Muscle of back (tissue), 11 donors: ENCODE results near the gene CAST. TPM values are rescaled to one million over a fixed set of nuclear protein-coding genes. Genes with fewer than 3 reads are reported as not detected.

Experiments used
- DNase-seq, 3 donors: peaks; one replicate each; pipeline versions ENCODE4 v3.0.0 to v3.0.0-alpha.2; 2013
- polyA plus RNA-seq, 10 donors: library from polyadenylated mRNA; unstranded; fragments of 120-200 nt; gene quantifications; one replicate each; pipeline ENCODE4 v1.2.1, GENCODE V29; 2013; ENCODE audit not compliant: insufficient read length in 10 of 10

CAST gene
- polyA plus RNA-seq, 10 donors: 106 to 164 (median 118) TPM

DNA sequence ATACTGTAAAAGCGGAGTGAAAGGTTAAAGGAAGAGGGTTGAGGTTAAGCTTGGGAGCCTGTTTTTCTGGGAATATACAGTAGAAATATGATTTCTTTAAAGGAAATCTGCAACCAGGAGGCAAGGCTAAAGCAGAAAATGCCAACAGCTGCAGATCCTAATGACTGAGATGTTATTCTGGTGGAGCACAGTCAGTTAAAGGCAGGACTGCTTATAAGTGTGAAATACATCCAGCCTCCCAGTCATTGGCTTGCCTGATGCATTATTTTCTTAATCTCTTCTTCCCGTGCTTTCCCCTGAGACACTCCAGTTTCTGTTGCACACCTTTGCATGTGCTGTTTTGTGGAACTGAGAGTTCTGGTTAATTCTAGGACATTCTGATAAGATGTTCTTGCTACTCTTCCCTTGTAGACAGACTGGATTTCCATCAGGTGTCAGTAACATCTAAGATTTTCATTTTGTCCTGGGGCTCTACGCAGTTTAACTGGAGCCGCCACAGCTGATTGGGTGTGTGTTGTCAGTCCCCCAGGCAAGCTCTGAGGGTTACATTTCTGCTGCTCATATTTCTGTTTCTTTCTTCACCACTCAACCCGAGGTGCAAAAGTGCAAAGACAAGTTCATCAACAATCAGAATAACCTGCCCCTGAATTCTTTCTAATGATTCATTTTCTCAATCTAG is 44.4 kb downstream of the CAST start:
- DNase-seq: no peak

DNA sequence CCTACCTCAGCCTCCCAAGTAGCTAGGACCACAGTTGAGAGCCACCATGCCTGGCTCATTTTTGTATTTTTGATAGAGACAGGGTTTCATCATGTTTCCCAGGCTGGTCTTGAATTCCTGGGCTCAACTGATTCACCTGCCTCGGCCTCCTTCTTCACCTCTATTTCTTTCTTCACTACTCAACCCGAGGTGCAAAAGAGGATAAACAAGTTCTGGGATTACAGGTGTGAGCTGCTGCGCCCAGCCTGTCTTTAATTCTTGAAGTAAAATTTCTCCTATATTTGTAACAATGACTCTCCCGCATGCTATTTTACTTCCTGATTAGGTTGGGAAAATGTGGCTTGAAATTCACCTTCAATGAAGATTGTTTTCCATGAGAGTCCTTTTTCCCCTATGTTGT is 46.4 kb downstream of the CAST start:
- no peak for DNase-seq

DNA sequence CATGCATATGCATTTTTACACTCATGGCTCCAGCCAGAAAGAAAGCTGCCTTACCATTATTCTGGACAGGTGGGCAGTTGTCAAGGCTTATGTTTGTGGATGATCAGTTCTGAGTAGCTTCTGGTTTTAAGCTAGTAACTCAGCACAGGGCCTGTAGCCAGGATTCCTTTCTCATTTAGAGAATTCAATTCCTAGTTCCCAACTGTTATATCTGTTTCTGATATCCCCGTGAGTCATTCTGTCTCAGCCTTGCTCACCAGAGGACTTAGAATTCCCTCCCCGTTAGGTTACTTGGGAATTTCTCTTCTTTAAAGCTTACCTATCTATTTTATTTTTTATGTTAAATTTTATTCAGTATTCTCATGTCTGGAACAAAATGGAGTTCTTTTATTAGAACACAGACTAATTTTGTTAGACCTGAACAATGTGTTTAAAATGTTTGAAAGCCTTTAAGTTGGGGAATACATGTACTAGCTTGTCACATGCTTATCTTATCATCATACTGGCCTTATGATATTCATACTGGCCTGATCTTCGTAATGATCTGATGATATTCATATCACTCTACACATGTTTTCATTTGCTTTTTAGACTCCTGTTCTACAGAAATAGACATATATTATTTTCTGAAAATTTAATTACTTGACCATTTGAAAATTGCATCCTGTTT is 47.1 kb downstream of the CAST start:
- DNase-seq: peak in 1 of 3 donors; percentile 32

DNA sequence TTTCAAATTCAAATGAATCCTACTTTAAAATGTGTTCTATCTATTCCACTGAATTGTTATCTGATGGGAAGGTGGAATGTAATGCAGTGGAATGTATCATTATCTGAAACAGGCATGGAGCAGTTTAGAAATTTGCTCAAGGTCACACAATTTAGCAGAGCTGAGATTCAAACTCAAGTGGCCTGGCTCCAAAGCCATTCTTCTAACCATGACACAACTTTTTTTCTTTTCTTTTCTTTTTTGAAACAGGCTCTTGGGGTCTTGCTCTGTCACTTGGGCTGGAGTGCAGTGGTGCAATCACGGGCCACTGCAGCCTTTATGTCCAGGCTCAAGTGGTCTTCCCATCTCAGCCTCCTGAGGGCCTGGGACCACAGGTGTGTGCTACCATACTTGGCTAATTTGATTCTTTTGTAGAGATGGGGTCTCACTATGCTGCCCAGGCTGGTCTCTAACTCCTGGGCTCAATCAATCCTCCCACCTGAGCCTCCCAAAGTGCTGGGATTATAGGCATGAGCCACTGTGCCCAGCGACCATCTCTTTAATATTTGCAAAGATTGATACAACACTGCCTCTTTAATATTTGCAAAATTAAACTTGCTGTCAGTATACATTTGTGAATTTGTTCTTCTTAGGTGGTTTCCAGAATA is 50.0 kb downstream of the CAST start:
- DNase-seq: no peak

DNA sequence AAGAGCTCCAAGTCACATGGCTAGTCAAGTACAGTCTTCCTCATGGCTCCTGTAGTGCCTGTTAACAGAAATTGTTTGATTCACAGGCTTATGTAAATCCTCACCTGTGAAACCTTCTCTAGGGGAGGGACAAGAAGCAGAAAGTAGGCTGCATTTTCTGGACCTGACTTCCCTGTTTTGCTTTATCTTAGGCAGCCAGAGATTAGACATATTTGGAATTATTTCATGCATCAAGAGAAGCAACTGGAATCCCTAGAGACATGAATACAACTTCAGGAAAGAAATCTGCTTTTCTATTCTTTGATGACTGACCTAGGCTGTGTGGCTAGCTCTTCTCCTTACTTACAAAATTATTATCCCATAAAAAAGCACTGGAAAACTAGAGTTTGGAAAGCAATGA is 52.3 kb downstream of the CAST start:
- DNase-seq: no peak

DNA sequence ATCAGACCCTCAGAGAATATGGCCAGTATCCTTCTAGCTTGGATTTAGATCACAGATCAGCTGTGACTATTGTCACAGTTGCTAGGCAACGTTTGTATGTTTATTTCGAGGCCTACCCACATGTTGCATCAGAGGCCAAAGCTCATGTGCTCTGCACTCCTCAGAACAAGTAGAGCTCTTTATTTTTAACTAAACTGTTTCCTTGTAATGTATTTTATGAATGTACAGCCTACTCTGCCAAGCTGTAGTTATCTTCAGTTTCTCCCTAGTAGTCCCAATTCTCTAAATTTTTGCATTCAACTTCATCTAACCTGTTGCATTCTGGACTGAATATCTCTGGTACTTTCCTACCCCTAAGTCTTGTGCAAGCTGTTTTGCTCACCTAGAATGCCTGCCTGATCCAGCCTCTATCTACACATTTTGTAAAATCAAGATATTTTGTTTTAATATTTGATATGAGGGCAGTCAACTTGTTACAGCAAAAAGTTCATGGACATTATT is 52.8 kb downstream of the CAST start:
- peak; percentile 78 to 87 (median 83) for DNase-seq

DNA sequence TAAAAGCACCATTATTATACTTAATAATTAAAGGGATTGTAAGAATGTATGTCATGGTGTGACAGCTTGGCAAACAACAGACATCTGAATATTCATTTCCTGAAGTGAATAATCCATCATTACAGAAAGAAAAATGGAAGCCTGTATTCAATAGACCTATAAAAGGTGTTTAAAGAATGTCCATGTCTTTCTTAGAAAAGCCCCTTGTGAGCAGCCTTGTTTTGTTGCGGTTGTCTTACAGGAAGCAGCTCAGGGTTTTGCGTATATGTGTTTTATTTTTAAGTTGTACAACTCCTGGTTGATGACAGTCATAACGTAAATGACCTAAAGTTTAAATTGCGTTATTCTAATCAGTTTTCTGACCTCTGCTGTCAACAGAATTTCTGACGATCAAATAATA is 53.8 kb downstream of the CAST start:
- no peak for DNase-seq

DNA sequence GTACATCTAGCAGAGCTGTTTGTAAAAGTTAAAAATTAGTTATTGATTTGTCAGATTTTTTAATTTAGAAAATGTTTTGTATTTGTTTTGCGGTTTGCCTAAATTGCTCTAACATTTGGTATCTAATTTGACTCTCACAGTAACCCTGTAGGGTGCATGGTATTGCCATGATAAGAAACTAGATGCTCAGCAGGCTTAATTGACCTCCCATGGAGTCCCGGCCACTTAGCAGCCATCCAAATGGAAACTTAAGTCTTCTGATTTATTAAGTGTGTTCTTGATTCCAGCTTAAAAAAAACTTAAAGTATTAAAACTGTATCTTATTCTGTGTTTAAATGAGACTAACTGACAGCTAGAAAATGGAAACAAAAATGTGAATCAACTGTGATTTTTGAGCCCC is 54.5 kb downstream of the CAST start:
- no peak for DNase-seq

DNA sequence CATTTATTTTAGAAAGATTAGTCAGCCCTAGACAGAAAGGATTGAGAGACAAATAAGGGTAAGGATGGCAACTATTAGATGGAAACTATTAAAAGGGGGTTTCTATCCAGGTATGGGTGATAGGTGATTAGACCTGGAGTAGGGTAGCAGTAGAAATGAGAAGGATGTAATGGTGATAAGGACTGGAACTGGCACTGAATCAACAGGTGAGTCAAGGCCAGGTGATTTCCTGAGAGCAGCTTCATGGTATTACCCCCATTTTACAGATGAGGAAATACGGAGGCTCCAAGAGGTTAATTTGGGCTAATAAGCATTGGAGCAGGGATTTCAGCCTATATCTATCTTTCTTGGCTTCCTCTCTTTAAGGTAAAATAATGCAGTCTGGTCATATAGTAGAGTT is 55.7 kb downstream of the CAST start:
- DNase-seq: no peak

DNA sequence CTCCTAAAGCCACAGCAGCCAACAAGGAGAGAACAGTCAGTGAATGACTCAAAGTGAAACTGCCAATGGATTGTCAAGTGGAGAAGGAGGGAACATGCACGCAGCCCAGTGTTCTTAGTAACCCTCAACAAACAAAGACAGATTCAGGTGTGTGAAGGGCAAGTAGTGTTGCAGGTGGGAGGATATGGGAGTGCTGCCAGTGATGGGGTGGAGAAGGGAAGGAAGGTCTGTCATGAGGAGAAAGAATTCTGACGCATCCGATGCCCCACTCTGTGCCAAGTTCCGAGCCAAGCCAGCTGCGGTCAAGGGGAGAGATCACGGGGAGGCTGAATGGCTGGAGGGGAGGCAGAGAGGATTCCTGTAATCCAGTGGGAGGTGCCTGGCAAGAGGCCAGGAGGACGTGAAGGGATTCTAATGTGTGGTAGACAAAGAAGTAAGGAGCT is 56.5 kb downstream of the CAST start:
- DNase-seq: no peak

DNA sequence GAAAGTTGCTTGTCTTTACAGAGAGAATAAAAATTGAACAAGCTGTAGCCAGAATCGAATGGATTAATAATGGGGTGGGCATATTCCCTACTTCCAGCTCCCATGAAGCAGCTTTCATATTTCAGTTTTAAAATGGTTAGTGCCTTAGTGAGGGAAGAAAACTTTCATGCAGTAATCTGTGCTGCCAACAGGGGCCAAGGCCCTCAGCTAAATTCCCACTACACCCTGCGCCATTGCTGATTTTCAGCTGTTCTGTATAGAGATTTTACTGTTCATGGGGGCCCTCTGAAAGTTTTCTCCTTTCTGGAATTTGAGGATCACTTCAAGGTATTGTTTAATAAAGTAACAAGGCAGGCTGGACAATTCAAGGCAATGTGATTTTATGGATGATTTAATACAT is 58.2 kb downstream of the CAST start:
- no peak for DNase-seq

DNA sequence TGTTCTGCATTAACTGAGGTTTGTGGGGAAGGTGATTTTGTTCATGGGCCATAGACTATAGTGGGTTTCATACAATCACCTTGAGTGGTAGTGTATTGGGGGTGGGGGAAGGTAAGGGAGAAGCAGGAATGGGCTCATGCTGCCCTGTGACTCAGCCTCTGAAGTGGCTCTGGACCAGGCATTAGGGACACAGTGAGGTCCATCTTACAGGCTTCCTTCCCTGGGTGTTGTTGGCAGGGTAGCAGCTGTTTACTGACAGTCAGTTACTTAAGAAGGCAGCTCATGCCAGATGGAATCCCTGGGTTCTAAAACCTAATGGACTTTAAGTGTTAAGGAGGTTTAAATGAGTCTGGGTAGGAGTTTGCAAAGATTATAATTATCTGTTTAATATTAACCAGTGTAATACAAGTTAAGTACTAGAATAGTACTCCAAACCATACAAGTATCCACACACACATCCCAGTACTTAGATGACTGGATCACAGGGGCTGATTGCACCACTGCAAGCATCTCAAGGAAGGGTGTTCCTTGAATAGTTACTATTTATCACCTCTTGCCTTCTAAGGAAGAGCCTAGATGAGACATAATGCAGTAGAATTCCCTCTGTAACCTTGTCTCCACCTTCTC is 59.3 kb downstream of the CAST start:
- no peak for DNase-seq

DNA sequence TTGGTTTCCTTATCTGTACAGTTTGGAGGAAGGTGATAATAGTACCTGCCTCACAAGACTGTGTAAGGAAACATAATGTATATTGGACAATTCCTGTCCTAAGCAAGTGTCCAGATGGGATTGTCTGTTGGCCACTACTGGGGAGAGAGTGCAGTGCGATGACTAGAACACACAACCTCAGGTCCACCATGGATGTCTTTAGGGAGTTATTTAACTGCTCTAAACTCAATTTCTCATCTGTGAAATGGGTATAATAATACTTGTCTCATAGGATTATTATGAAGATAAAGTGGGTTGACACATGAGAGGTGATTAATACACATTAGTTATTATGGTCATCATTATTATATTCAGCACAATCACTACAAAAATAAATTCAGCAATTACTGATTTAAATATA is 63.1 kb downstream of the CAST start:
- no peak for DNase-seq

DNA sequence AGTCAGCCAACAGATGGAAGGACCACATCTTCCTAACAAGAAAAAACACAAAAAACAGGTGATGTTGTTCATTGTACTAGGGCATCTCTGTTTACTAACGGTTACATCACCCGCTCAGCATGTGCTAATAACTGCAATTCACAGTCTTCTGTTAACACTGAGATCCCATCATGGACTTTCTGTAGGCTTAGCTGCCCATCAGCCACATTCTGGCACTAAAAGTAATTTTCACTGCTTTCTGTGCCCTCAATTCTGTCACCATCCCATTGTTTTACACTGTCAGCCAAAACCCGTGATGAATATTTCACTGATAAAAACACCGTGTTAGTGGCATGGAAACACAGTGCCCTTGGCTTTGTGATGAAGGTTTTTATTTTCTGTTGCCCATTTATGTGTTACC is 64.6 kb downstream of the CAST start:
- DNase-seq: no peak

DNA sequence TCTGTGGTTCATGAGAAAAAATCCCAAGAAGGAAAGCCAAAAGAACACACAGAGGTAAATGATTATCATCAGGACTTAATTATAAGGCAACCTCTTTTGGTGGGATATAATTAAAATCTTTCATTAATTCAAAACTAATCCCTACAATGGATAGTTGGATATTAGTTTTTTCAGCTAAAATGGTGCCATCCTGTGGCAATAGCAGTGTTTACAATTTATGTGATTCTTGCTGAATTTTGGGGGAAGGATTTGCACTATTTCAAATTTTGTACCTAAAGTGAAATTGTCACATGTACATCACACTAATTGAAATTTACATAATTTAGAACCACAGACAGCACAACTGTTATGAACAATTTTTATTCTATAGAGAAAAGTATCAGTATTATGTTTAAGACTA is 67.0 kb downstream of the CAST start:
- no peak for DNase-seq

DNA sequence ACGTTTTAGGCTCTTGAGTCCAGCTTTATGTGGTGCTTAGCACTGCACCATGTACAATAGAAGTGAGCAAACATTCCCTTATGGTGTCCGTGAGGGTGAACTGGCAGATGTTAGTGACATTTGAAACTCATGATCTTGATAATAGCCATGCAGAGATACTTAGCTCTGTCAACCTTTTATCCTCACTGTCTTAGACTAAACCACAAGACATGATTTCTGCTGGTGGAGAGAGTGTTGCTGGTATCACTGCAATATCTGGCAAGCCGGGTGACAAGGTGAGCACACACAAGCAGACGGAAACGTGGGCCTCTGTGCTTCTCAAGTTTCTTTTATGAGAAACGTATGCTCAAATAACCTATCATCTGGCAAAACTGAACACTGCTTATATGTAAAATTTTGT is 68.4 kb downstream of the CAST start:
- DNase-seq: no peak

DNA sequence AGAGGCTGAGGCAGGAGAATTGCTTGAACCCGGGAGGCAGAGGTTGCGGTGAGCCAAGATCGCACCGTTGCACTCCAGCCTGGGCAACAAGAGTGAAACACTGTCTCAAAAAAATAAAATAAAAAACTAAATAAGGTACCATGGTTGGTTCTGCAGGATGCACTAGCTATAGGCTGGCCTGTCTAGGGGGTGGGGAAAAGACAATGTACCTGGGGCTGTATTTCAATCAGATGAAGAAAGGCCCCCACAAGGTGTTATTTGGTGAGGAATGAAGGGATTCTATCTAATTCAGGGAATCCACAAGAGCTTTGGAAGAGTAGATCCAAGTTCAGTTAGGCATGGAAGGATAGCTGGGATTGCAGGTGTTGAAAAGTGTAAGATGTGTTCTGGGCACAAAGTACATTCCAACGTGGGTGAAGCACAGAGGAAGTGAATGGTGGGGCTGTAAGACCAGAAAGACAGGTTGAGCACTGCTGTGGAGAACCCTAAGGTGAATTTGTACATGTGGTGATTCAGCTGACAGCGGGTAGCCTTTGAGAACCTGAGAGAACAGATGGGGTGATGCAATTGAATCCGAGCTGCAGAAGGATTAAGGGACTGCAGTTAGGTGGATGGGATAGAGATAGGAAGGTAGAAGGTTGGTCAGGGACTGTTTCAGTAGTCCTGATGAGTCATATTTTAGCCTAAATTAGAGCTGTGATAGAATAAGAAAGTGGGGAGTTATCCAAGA is 71.8 kb downstream of the CAST start:
- no peak for DNase-seq

DNA sequence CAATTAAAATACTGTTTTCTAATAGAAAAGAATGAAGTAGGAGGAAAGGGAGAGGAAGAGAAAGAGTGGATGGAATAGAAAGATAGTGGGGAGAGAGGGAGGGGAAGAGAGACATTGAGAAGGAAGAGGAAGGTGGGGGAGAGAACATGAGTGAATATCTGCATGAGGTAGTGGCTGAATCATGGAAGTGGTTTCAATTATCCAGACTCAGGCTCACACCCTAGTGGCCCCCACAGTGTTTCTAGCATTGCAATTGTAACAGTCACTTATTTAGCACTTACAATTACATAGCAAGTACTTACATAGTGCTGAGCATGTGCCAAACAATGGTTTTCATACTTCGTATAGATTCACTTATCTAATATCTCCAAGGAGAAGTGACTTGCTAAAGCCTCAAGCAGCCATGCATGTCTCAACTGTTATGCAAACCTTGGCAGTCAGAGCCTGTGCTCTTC is 72.7 kb downstream of the CAST start:
- peak in 1 of 3 donors; percentile 57 for DNase-seq

DNA sequence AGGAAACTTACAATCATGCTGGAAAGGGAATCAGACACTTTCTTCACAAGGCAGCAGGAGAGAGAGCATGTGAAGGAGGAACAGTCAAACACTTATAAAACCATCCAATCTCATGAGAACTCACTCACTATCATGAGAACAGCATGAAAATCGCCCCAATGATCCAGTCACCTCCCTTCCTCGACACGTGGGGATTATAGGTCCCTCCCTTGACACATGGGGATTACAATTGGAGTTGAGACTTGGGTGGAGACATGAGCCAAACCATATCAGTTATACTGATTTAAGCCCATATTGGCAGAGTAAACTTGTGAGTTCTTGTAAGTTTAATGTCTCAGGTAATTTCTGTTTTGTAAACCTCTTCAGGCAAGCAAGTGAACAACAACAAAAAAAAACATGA is 74.8 kb downstream of the CAST start:
- no peak for DNase-seq

DNA sequence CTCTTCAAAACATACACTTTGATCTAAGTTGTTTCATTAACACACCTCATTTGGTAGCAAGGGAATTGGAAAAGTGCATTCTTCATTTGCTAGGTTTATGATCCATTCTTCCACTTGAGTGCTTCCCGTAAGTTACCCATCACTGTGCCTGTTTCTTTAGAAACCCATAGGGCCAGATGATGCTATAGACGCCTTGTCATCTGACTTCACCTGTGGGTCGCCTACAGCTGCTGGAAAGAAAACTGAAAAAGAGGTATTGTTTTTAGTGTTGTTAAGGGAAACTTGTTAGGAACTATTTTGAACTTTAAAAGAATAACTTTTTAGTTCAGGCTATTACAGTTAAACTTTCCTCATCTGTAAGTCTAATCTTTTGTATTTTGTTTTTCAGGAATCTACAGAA is 78.9 kb downstream of the CAST start:
- no peak for DNase-seq

DNA sequence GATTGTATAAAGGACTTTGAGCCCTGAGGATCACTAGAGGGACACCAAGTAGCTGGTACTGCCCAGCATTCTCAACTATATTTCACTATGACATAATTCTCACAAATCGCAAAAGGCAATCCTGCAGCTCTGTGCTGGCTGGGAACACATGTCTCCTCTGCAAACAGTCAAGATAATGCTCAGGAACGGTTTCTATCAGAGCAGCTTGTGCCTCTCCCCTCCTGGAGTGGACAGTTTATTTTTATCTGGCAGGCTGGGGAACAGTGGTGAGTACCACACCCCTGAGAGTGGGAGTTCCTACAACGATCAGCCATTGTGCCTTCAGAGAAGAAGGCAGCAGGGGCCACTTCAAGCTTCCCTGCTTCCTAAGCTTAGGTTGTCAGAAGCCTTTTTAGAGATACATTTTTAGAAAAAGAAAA is 79.7 kb downstream of the CAST start:
- DNase-seq: no peak

DNA sequence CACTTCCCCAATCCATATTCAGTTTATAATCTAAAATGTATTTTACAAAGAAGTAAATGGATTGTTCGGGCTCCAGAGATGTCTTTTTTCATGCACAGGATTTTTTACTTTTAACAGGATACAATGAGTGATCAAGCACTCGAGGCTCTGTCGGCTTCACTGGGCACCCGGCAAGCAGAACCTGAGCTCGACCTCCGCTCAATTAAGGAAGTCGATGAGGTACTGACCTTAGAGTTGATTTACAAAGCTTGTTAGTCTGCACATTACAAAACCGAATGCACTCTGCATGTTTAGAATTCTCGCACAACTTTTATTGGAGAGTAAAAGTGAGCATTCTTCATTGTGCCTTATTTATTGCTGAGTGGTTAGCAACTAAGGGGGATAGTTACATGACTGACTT is 80.4 kb downstream of the CAST start:
- DNase-seq: no peak
